Cardiac ventricle fibroblast (primary cell): Measurements from ENCODE around the gene LOXL3. TPM values are rescaled to one million over a fixed set of nuclear protein-coding genes. Genes with fewer than 3 reads are reported as not detected.

ENCODE experiments used
- total RNA-seq: library from RNA; depleted of rRNA; stranded (reverse); fragments of >200 nt; gene quantifications from 2 replicates; pipeline ENCODE4 v1.2.3, GENCODE V29; 2015

The LOXL3 gene
- 21.8 and 27.0 TPM in 2 replicates for total RNA-seq

DNA sequence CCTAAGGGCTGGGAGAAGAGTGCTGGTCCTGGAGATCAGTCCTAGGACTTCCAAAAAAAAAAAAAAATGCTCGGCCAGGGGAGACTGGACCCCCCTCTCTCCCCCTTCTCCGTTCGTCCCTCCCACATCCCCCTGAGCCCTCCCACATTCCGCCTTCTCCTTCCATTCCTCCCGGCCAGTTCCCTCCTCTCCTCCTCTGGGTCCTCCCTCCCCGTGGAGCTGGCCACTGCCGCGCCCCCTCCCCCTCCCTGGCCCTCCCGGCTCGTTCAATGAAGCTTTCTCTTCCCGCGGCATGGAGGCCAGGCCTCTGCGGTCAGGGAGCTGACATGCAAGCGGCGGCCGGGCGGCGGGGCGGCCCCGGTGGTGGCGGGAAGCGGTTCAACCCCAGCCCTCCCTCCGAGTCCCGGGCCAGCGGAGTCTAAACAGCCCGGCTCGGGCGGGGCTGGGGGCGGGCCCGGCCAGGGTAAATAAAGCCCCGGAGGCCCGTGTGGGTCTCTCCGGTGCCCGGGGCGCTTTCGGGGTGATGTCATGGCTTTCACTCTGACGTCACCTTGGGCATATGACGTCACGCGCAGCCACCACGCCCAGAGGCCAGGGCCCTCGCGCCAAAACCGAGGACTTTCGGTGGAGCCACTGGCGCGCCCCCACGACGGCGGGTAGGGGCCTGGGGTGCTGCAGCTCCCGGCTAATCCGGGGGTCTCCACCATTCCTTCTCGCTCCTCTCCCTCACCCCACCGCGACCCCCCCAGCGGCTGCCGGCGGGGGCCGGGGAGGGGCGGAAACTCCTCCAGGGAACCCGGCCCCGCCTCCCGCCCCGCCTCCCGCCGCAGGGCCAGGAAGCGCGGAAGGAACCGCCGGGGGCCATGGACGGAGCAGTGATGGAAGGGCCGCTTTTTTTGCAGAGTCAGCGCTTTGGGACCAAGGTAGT, at the start of gene LOXL3, which contains the start of gene DOK1:
TSS of gene LOXL3 (minus strand) at position 51 of the 928 bp plus-strand sequence. CDS start 1,308 bp downstream, outside the sequence.
TSS of gene DOK1 (plus strand) at position 829 of the 928 bp plus-strand sequence. CDS start at position 864, 35 bp downstream.

GRCh38 chr2:74529357-74530238, 24.1 kb downstream of the LOXL3 start, which contains the start of the genes AUP1 and HTRA2:
TSS of gene AUP1 (minus strand) at chr2:74529706. CDS start at chr2:74529629, 77 bp downstream.
TSS of gene HTRA2 (plus strand) at chr2:74529933. CDS start at chr2:74530007, 74 bp downstream.

DNA sequence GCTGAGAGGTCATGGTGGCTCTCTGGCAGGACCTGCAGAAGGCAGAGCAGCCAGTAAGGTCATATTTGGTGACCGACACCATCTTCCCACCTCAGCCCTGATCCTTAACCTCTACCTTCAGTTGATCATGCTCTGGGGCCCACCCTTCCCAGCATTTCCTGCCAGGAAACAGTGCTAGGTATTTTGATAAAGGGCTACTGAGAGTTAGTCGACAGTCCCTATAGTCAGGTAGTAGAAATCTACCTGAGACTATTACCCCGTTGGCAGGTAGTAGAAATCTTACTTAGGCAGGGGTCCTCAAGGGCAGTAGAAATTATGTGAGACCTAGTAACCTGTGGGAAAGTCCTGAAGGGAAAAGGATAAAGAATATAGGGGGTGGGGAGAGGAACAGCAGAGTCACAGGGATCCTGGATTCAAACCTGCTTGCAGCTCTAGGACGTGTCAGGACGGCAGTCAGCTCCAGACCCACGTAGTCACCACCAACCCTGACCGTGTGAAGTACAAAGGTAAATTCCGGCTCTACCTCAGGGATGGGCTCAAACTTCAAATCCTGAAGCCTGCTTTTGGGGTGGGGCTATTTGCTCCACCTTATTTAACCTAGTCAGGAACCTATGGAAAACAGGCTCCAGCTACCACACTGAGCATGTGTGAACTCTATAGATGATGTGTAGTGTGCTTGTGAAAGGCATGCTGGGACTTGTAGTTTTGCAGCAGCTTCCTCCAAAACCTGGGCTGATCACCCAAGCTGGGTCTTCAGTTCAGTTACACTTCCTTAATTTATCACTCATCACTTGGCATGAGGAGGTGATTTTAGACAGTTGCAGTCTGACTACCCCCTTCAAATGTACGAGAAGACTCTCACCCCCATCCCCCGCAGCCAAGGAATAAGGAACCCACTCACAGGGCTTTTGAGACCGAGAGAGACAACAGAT, 27.8 kb downstream of the LOXL3 start, which contains the start of gene DQX1:
TSS of gene DQX1 (minus strand) at position 515 of the 932 bp plus-strand sequence. CDS start at position 13, 502 bp downstream.

GRCh38 chr2:74514368-74515270, 39.1 kb downstream of the LOXL3 start, which contains the start of gene TLX2:
TSS of gene TLX2 (plus strand) at chr2:74514450. CDS start at chr2:74514807, 357 bp downstream.

GRCh38 chr2:74507145-74507925, 46.4 kb downstream of the LOXL3 start, which contains the start of gene PCGF1:
TSS of gene PCGF1 (minus strand) at chr2:74507695. CDS start at chr2:74507668, 27 bp downstream.

DNA sequence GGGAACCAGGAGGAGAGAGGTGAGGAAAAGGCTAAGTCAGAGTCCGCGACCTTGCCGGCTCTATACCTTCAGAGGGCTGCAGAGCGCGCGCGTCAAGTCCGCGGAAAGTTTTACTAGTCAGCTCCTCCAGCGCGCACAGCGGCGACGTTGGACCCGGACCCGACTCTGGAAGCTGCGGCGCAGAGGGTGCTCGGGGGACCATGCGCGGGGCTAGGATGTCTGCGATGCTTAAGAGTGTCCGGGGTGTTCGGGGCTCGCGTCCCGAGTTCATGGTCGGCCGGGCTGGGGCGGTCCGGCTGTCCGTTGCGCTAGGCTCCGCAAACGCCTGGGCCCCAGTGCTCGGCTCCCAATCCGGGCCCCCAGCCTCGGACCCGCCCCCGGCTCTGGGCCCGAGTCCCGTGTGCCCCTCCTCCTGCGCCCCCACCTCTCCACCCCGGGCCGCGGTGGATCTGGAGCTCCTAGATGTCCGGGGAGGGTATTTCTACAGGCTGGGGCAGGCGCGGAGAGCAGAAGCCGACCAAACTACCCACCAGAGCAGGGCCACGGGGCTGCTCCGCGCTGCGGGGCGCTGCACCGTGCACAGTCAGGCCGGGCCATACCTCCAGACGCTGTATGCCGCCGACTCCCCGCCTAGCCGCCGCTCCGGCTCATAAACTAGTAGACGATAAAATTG, 54.3 kb downstream of the LOXL3 start, which contains the start of gene LBX2:
TSS of gene LBX2 (minus strand) at position 337 of the 673 bp plus-strand sequence. CDS start at position 271, 66 bp downstream.

DNA sequence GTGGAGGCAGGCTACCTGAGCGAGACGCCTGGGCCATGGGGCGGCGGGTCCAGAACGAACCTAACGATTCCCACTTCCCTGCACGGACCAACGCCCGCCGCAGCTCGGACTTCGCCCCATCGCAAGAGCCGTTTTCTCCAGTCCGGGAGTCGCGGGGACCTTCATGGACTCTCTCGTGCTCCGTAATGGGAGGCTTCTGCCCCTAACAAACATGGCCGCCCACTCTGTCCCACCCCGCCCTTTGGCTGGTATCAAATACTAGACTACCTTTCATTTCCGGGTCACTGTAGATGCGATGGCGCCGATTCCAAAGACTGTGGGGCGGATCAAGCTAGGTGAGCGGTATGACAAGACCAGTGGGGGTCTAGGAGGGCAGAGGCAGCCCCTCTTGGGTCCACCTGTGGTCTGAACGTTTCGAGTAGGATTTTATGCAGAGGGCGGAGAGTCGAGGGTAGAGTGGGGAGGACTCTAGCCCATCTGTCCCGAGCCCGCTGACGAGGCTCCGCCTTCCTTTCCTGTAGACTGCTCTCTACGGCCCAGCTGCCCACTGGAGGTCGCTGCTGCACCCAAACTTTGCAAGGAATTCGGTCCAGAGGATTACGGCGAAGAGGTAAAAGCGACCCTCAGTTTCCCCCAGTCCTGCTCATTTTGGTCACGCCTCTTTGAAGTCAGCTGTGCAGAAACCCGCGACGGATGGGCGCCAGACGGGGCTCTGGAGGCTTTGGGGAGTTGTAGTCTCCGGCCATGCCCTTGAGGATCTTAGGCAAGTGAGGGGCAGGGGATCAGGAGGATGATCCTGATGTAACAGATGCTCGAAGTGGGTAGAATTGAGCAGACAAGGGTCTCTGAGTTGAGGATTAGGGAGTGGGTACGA, 70.7 kb downstream of the LOXL3 start, which contains the start of the genes CCDC142 and TTC31:
TSS of gene CCDC142 (minus strand) at position 198 of the 874 bp plus-strand sequence. CDS start at position 37, 161 bp downstream.
TSS of gene TTC31 (plus strand) at position 281 of the 874 bp plus-strand sequence. CDS start at position 296, 15 bp downstream.

Other genes with a start within 250 kb of the LOXL3 start
- gene SLC4A5, start 210.5 kb downstream of the LOXL3 start, total RNA-seq = 0.34 and 1.7 TPM in 2 replicates
- gene DCTN1, start 173.6 kb downstream of the LOXL3 start, total RNA-seq = 83.1 and 101 TPM in 2 replicates
- 1.6 and 4.9 TPM in 2 replicates for gene C2orf81, start 132.3 kb downstream of the LOXL3 start, total RNA-seq
- 19.8 and 20.9 TPM in 2 replicates for gene WDR54, start 132.2 kb downstream of the LOXL3 start, total RNA-seq
- gene RTKN, start 112.0 kb downstream of the LOXL3 start, total RNA-seq = 10.4 and 13.9 TPM in 2 replicates
- gene INO80B, start 98.9 kb downstream of the LOXL3 start, total RNA-seq = 16.6 and 18.4 TPM in 2 replicates
- gene WBP1, start 95.5 kb downstream of the LOXL3 start, total RNA-seq = 46.9 and 49.3 TPM in 2 replicates
- gene MOGS, start 88.6 kb downstream of the LOXL3 start, total RNA-seq = 41.9 and 45.2 TPM in 2 replicates
- gene MRPL53, start 81.3 kb downstream of the LOXL3 start, total RNA-seq = 17.1 and 46.9 TPM in 2 replicates
- 7.0 and 15.5 TPM in 2 replicates for gene CCDC142, start 70.9 kb downstream of the LOXL3 start, total RNA-seq
- 18.9 and 20.7 TPM in 2 replicates for gene TTC31, start 70.9 kb downstream of the LOXL3 start, total RNA-seq
- 3.2 TPM in 2 replicates for gene LBX2, start 54.3 kb downstream of the LOXL3 start, total RNA-seq
- gene PCGF1, start 46.2 kb downstream of the LOXL3 start, total RNA-seq = 8.9 and 13.4 TPM in 2 replicates
- not detected in 2 replicates for gene TLX2, start 39.5 kb downstream of the LOXL3 start, total RNA-seq
- not detected in 2 replicates for gene DQX1, start 27.7 kb downstream of the LOXL3 start, total RNA-seq
- 63.0 and 84.6 TPM in 2 replicates for gene AUP1, start 24.2 kb downstream of the LOXL3 start, total RNA-seq
- gene HTRA2, start 24.0 kb downstream of the LOXL3 start, total RNA-seq = 14.9 and 21.3 TPM in 2 replicates
- 28.5 and 32.5 TPM in 2 replicates for gene DOK1, start 778 bp upstream of the LOXL3 start, total RNA-seq
- 0.06 TPM in 1 of 2 replicates, not detected in the other for gene M1AP, start 94.4 kb upstream of the LOXL3 start, total RNA-seq
- 3.6 and 4.5 TPM in 2 replicates for gene SEMA4F, start 100.3 kb upstream of the LOXL3 start, total RNA-seq